Measurements from ENCODE around the gene PPP1R16B.

The PPP1R16B gene

GRCh38 chr20:38841570-38841969 is 36.1 kb downstream of the PPP1R16B start:
- no peak for DNase-seq (ENCODE audit: low read depth, low spot score)
- no peak overlapping the region for H3K4me3 ChIP-seq (ENCODE audit: low read depth, low read length)
- TF ChIP-seq CTCF (IDR thresholded peaks at IDR 0.05; ENCODE audit: low read depth, low read length), result no peak
- in situ Hi-C loops (cut with HindIII; ENCODE audit: low sequenced_read_pairs), result no loop called here

DNA sequence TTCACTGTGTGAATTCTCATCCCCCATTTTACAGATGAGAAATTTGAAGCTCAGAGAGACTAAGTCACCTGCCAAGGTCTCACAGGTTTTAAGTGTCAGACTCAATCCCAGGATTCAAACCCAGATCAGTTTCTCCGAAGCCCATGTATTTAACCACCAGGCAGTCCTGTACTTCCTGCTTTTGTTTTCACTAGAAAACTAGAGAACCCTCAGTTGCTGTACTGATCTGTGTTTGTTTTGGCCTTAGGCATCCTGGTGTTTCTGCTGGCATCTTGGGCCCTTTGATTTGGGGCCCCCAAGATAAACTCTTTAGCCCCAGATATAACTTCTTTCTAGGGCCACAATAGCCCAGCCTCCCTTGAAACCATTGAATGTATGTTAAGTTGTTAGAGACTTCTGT is 36.5 kb downstream of the PPP1R16B start:
- no peak overlapping the region for H3K4me3 ChIP-seq (ENCODE audit: low read depth, low read length)
- TF ChIP-seq CTCF (IDR thresholded peaks at IDR 0.05; ENCODE audit: low read depth, low read length), result no peak
- in situ Hi-C loops (cut with HindIII; ENCODE audit: low sequenced_read_pairs), result no loop called here
- DNase-seq (ENCODE audit: low read depth, low spot score), result no peak

DNA sequence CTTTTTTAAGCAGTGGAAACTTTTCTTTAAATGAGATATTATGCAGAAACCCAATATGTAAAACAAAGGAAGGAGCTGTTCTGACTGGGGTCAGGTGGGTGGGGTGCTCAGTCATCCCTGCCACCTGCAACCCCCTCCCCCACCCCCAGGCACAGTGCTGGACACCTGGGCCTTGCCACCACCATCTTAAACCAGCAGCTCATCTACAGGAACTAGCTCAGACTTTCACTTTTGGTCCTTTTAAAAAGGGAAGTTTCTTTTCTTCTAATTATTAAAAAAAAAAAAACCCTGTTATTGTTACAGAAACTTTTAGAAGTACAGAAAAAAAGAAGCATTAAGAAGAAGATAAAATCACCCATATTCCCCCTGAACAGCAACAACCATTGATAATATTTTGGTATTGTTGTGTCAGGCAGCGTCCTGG is 37.1 kb downstream of the PPP1R16B start:
- in situ Hi-C loops (cut with HindIII; ENCODE audit: low sequenced_read_pairs), result no loop called here
- no peak for DNase-seq (ENCODE audit: low read depth, low spot score)
- TF ChIP-seq CTCF (IDR thresholded peaks at IDR 0.05; ENCODE audit: low read depth, low read length), result no peak
- H3K4me3 ChIP-seq (ENCODE audit: low read depth, low read length), result no peak overlapping the region

DNA sequence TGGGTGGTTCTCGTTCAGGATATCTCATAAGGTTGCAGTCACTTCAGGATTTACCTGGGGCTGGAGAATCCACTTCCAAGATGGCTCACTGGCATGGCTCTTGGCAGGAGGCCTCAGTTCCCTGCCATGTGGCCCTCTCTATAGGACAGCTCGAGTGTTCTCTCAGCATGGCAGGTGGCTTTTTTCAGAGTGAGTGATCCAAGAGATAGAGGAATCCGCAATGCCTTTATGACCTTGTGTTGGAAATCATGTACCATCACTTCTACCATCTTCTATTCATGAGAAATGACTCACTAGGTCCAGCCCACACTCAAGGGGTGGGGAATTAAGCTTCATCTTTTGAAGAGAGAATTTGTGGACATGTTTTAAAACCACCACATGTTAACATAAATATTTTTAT is 37.8 kb downstream of the PPP1R16B start:
- in situ Hi-C loops (cut with HindIII; ENCODE audit: low sequenced_read_pairs), result no loop called here
- TF ChIP-seq CTCF (IDR thresholded peaks at IDR 0.05; ENCODE audit: low read depth, low read length), result no peak
- DNase-seq (ENCODE audit: low read depth, low spot score), result no peak
- no peak overlapping the region for H3K4me3 ChIP-seq (ENCODE audit: low read depth, low read length)

GRCh38 chr20:38844963-38845362 is 39.5 kb downstream of the PPP1R16B start:
- in situ Hi-C loops (cut with HindIII; ENCODE audit: low sequenced_read_pairs), result no loop called here
- no peak for DNase-seq (ENCODE audit: low read depth, low spot score)

GRCh38 chr20:38847840-38848239 is 42.3 kb downstream of the PPP1R16B start:
- DNase-seq (ENCODE audit: low read depth, low spot score), result no peak
- in situ Hi-C loops (cut with HindIII; ENCODE audit: low sequenced_read_pairs), result no loop called here
- H3K4me3 ChIP-seq (ENCODE audit: low read depth, low read length), result no peak overlapping the region
- no peak for TF ChIP-seq CTCF (IDR thresholded peaks at IDR 0.05; ENCODE audit: low read depth, low read length)

More at GRCh38 chr20:38844963-38845362, 39.5 kb downstream of the PPP1R16B start:
- no peak for TF ChIP-seq CTCF (IDR thresholded peaks at IDR 0.05; ENCODE audit: low read depth, low read length)
- H3K4me3 ChIP-seq (ENCODE audit: low read depth, low read length), result no peak overlapping the region

DNA sequence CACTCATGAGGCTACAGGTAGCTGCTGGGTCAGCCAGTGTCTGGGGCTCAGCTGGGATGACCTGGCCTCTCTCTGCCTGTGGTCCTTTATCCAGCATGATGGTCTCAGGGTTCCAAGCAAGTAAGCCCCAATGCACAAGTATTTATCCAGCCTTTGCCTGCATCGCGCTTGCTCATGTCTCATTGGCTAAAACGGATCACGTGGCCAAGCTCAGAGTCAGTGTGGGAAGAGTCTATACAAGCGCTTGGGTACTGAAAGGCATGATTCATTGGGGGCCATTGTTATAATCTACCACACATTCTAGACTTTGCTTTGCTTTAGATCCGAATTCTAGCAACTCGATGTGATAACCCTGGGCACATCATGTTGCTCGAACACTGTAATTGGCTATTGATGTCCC is 48.3 kb downstream of the PPP1R16B start:
- no peak for DNase-seq (ENCODE audit: low read depth, low spot score)
- TF ChIP-seq CTCF (IDR thresholded peaks at IDR 0.05; ENCODE audit: low read depth, low read length), result no peak
- in situ Hi-C loops (cut with HindIII; ENCODE audit: low sequenced_read_pairs), result no loop called here
- H3K4me3 ChIP-seq (ENCODE audit: low read depth, low read length), result no peak overlapping the region
